ENCODE results near the gene MIER2.
"Not testable (repeated sequence)": the region's sequence is repeated elsewhere in the genome, so short reads cannot be mapped to it uniquely, and the experiment has no call there.

Gene MIER2

GRCh38 chr19:355536-355935, 10.9 kb upstream of the MIER2 start:
- DNase-seq: not testable (repeated sequence)

- DNase-seq: no peak
Observed at GRCh38 chr19:355134-355533, 10.5 kb upstream of the MIER2 start.

- no peak for DNase-seq
Observed at GRCh38 chr19:351976-352625, 7.5 kb upstream of the MIER2 start.

GRCh38 chr19:347946-348861, 3.6 kb upstream of the MIER2 start:
- DNase-seq: no peak

GRCh38 chr19:345320-345879, 804 bp upstream of the MIER2 start:
- DNase-seq: no peak

GRCh38 chr19:343941-344624, 513 bp downstream of the MIER2 start:
- DNase-seq: peak in 5 of 14 donors; percentile 20 to 77 (median 49)

- DNase-seq: peak in 1 of 14 donors; percentile 21
Observed at GRCh38 chr19:343451-343931, 1.1 kb downstream of the MIER2 start.

GRCh38 chr19:342801-343421, 1.7 kb downstream of the MIER2 start:
- DNase-seq: peak in 8 of 14 donors; percentile 15 to 51 (median 22)

GRCh38 chr19:342128-342455, 2.5 kb downstream of the MIER2 start:
- no peak for DNase-seq

GRCh38 chr19:341386-342127, 3.0 kb downstream of the MIER2 start:
- no peak for DNase-seq

GRCh38 chr19:340620-341385, 3.8 kb downstream of the MIER2 start:
- DNase-seq: no peak

- DNase-seq: no peak
Observed at GRCh38 chr19:339262-339887, 5.2 kb downstream of the MIER2 start.

GRCh38 chr19:338421-338820, 6.2 kb downstream of the MIER2 start:
- no peak for DNase-seq

GRCh38 chr19:336067-336614, 8.5 kb downstream of the MIER2 start:
- DNase-seq: peak in 2 of 14 donors; percentile 2 to 37

- no peak for DNase-seq
Observed at GRCh38 chr19:335486-336066, 9.0 kb downstream of the MIER2 start.

- DNase-seq: no peak
Observed at GRCh38 chr19:335072-335471, 9.5 kb downstream of the MIER2 start.

- no peak for DNase-seq
Observed at GRCh38 chr19:334296-335071, 10.1 kb downstream of the MIER2 start.

- DNase-seq: no peak
Observed at GRCh38 chr19:330503-330902, 14.1 kb downstream of the MIER2 start.

GRCh38 chr19:329876-330275, 14.7 kb downstream of the MIER2 start:
- no peak for DNase-seq
